ENCODE data around the gene ZSCAN5C.

GRCh38 chr19:56211718-56212117 lies 9.6 kb downstream of the ZSCAN5C start:
- TF ChIP-seq, protein P1, sequence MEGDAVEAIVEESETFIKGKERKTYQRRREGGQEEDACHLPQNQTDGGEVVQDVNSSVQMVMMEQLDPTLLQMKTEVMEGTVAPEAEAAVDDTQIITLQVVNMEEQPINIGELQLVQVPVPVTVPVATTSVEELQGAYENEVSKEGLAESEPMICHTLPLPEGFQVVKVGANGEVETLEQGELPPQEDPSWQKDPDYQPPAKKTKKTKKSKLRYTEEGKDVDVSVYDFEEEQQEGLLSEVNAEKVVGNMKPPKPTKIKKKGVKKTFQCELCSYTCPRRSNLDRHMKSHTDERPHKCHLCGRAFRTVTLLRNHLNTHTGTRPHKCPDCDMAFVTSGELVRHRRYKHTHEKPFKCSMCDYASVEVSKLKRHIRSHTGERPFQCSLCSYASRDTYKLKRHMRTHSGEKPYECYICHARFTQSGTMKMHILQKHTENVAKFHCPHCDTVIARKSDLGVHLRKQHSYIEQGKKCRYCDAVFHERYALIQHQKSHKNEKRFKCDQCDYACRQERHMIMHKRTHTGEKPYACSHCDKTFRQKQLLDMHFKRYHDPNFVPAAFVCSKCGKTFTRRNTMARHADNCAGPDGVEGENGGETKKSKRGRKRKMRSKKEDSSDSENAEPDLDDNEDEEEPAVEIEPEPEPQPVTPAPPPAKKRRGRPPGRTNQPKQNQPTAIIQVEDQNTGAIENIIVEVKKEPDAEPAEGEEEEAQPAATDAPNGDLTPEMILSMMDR (IDR thresholded peaks at IDR 0.05) = no peak
- TF ChIP-seq POLR2AphosphoS5 (IDR thresholded peaks at IDR 0.05) = no peak
